Activated CD4-positive, alpha-beta T cell treated with anti-CD3 and anti-CD28 coated beads, Interleukin-2, amount 50 U/mL, for 48 hours (primary cell): Measurements from ENCODE around the gene RAP2C.
"Not testable (repeated sequence)": the region's sequence is repeated elsewhere in the genome, so short reads cannot be mapped to it uniquely, and the experiment has no call there.

Experiments used
- DNase-seq, 2 experiments: peaks; one replicate each; pipeline ENCODE4 v3.0.0-alpha.2; 2020

Gene RAP2C

GRCh38 chrX:132193872-132194574, 25.2 kb downstream of the RAP2C start:
- no peak for DNase-seq

- no peak for DNase-seq
Observed at GRCh38 chrX:132191938-132192337, 27.3 kb downstream of the RAP2C start.

DNA sequence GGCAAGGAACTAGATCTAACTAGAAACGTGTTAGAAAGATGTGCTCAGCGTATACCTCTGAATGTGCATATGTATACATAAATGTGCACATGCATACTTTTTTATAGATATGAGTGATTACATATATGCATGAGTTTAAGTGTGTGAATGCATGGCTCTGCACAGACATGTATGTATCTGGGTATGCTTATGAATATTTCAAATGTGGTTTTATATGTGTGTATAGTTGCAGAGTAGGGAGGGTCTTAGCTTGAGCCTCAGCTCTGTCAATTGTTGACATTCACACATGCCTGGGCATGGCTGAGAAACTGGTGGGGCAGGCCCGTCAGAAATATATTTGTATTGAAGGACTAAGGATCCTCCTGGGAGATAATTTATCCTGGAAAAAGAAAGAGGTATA, 31.1 kb downstream of the RAP2C start:
- no peak for DNase-seq

- no peak for DNase-seq
Observed at GRCh38 chrX:132187451-132187850, 31.8 kb downstream of the RAP2C start.

DNA sequence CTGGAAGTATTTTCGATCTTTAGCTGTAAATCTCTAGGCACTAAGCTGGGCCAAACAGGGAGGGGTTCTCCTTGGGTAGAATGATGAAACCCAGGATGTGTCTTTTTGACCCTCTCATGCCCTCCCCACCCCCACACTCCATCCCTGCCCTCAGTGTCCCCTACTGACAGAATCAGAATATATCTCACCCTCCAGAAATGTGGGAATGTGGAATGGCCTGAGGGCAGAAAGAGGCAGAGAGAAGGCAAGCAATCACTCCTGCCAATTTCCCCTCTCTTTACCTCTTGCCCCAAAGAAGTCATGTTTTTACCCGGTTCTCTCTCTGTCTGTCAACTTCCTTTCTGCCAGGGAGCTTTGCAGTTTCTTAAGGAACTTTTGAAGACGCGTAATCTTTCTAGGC, 34.4 kb downstream of the RAP2C start:
- no peak for DNase-seq

- DNase-seq: no peak
Observed at GRCh38 chrX:132181364-132181763, 37.9 kb downstream of the RAP2C start.

- DNase-seq: no peak
Observed at GRCh38 chrX:132180929-132181328, 38.3 kb downstream of the RAP2C start.

DNA sequence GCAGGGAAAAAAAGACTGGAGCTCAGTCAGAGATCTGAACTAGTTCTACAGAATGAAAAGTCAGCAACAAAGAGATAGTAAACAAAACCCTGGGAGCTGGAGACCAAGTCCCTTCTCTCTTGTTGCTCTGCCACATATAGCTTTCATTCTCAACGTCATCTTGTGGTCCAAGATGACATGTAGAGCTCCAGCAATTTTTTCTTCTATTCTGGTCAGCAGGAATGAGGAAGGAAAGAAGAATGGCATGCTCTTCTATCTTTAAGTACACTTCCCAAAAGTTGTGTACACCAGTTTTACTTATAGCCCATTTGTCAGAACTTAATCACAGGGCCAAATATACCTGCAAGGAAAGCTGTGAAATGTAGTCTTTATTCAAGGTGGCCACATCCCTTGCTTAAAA, 45.6 kb downstream of the RAP2C start:
- DNase-seq: no peak

DNA sequence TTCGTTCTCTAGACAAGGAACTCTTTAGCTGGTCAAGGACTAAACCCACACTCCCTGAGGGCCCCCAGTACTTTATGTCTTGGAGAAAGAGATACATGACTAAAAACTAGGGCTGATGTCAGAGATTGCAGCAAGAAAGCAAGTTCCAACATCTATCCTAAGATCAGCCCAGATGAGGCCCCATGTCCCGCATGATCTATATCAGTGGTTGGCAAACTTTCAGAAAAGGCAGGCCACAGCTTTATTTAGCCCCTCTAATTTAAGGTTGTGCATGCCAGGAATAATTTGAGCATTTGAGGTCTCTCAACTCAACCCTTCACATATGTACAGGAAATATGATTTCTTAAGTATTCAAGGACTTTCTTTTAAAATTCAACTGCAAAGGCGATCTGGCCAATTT, 47.4 kb downstream of the RAP2C start:
- no peak for DNase-seq

DNA sequence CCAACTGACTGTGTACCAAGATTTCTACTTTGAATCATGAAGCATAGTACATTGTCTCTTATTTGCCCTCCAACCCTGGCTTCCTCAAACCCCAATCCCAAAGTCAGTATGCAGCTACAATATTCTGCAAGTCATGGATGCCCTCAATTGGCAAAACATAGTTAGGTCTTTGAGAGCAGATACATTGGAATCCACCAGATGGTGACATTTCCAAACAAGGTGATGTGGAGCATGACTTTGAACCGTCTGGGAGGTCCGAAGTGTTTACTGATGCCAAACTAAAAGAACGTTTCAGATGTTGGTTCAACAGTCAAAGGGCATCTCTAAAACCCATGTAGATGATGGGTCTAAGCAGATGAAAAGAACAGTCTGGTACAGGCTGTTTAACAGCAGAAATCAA, 47.8 kb downstream of the RAP2C start:
- DNase-seq: no peak

DNA sequence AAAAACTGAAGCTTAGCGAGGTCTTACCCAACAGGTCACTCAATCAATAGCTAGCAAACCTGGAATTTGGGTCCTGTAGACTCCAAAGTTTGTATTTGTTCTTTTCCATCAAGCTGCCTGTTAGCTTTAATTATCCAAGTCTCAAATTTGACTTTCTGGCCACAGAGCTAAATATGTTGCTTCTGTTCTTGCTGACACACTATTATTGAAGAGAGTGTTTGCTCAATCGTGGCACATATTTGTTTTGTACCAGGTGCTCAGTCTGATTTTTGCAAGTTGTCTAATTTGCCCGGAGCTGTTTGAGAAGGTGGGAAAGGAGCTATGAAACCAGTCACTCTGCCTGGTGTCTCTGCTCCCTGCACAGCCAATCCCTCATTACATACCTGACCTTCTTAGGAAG, 49.7 kb downstream of the RAP2C start:
- no peak for DNase-seq

DNA sequence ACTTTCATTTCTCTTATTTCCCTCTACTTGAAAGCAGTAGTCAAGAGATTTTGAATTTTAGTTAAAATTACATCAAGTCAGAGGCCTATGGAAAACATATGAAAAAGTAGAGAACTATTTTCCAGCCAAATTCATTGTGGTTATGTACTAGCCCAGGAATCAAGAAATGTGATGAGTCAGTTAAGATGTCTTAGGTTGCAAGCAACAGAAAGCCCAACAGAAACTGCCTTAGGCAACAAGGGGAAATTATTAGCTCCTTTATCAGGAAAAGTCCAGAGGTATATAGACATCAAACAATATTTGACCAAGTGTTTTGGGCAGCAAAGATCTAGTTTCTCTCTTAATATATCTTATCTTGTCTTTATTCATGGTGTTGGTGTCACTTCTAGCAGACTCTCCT, 53.6 kb downstream of the RAP2C start:
- no peak for DNase-seq

DNA sequence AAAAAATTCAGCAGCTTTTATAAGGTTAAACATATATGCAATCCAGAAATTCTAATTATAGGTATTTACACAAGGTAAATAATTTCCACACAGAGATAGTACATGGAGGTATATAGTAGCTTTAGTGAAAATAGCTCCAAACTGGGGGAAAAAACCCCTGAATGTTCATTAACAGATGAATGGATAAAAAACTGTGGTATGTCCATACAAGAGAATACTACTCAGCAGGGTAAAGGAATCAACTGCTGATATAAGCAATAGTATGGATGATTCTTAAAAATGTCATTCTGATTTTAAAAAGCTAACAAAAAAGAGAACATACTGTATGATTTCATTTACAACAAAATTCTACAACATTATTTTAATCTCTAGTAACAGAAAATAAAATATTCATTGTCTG, 54.2 kb downstream of the RAP2C start:
- DNase-seq: no peak

DNA sequence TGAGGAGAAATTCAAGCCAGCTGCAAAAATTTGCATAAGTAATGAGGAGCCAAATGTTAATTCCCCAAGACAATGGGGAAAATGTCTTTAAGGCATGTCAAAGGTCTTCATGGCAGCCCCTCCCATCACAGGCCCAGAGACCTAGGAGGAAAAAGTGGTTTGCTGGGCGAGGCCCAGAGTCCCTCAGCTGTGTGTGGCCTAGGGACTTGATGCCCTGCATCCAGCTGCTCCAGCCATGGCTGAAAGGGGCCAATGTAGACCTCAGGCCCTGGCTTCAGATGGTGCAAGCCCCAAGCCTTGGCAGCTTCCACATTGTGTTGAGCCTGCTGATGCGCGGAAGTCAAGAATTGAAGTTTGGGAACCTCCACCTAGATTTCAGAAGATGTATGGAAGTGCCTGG, 56.2 kb downstream of the RAP2C start:
- DNase-seq: not testable (repeated sequence)

DNA sequence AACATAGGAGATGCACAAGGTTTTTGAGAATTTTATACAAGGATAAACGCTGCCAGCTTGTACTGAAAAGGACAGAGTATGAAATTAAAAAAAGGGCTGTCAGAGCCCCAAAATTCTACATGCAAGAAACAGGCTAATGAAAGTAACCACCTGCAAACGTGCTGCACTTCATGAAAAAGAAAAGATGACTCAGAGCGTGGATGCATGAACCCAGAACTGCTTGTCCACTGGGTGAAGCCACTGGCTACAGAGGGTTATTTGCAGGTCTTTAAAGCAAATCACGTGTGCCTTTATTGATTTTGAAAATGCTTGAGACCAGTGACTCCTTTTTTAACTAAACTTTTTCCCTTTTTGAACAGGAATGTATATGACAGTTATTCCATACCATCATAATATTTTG, 66.1 kb downstream of the RAP2C start:
- DNase-seq: no peak
